HEK293T (cell line): ENCODE measurements around the gene PTN.

Source experiments
- BHLHE40 ChIP-seq: fragments of 450-650 bp; IDR thresholded peaks from 2 replicates; pipeline ENCODE4 v1.6.1; 2016; ENCODE audit warnings: mild to moderate bottlenecking, moderate library complexity, borderline replicate concordance
- CTBP1 ChIP-seq: fragments of 450-650 bp; IDR thresholded peaks from 2 replicates; pipeline ENCODE4 v1.6.1; 2016; ENCODE audit warnings: borderline replicate concordance
- ELF4 ChIP-seq: fragments of 450-650 bp; IDR thresholded peaks from 2 replicates; pipeline ENCODE4 v1.6.1; 2017; ENCODE audit warnings: antibody characterized with exemption
- FOXA1 ChIP-seq: fragments of 450-650 bp; IDR thresholded peaks from 2 replicates; pipeline ENCODE4 v1.6.1; 2016; ENCODE audit warnings: mild to moderate bottlenecking
- FOXK2 ChIP-seq: fragments of 450-650 bp; IDR thresholded peaks from 2 replicates; pipeline ENCODE4 v1.6.1; 2016; ENCODE audit warnings: mild to moderate bottlenecking
- FOXM1 ChIP-seq: fragments of 450-650 bp; IDR thresholded peaks from 2 replicates; pipeline ENCODE4 v1.6.1; 2017; ENCODE audit warnings: mild to moderate bottlenecking, borderline replicate concordance
- HDGF ChIP-seq: fragments of 450-650 bp; IDR thresholded peaks from 2 replicates; pipeline ENCODE4 v1.6.1; 2017; ENCODE audit warnings: antibody characterized with exemption, borderline replicate concordance
- NFRKB ChIP-seq: fragments of 450-650 bp; IDR thresholded peaks from 2 replicates; pipeline ENCODE4 v1.6.1; 2016; ENCODE audit warnings: mild to moderate bottlenecking, moderate library complexity
- PKNOX1 ChIP-seq: fragments of 450-650 bp; IDR thresholded peaks from 2 replicates; pipeline ENCODE4 v1.6.1; 2016
- SP1 ChIP-seq: fragments of 450-650 bp; IDR thresholded peaks from 2 replicates; pipeline ENCODE4 v1.6.1; 2017
- SUZ12 ChIP-seq: fragments of 450-650 bp; IDR thresholded peaks from 2 replicates; pipeline ENCODE4 v1.6.1; 2016; ENCODE audit warnings: mild to moderate bottlenecking
- TARDBP ChIP-seq: fragments of 450-650 bp; IDR thresholded peaks from 2 replicates; pipeline ENCODE4 v1.6.1; 2016
- ZNF384 ChIP-seq: fragments of 450-650 bp; IDR thresholded peaks from 2 replicates; pipeline ENCODE4 v1.6.1; 2016

- TF ChIP-seq FOXA1 (no peak), SUZ12 (no peak), BHLHE40 (no peak), SP1 (no peak), ZNF384 (no peak), FOXK2 (no peak), CTBP1 (no peak), HDGF (no peak), FOXM1 (no peak), NFRKB (no peak), ELF4 (no peak), TARDBP (no peak), PKNOX1 (no peak)
These were observed 45.1 kb downstream of the PTN start for GRCh38 chr7:137298464-137298794.
